ENCODE results near the gene CCDC40. TPM values are rescaled to one million over a fixed set of nuclear protein-coding genes. Genes with fewer than 3 reads are reported as not detected.

Gene CCDC40
- total RNA-seq, 1 experiment from 2014 or later, result 9.9 TPM

- CTCF ChIA-PET, result interaction anchor here (2.2 kb wide), 1 partner anchor 62 kb away, joined by 8 read pairs; no protein-coding TSS in a partner anchor
- no TSS peak for BruUV-seq (replicated peaks)
- no peaks in the 10 kb centered on the region for H3K27me3 Mint-ChIP-seq (ENCODE audit: unreplicated experiment)
- TF ChIP-seq, protein P1, sequence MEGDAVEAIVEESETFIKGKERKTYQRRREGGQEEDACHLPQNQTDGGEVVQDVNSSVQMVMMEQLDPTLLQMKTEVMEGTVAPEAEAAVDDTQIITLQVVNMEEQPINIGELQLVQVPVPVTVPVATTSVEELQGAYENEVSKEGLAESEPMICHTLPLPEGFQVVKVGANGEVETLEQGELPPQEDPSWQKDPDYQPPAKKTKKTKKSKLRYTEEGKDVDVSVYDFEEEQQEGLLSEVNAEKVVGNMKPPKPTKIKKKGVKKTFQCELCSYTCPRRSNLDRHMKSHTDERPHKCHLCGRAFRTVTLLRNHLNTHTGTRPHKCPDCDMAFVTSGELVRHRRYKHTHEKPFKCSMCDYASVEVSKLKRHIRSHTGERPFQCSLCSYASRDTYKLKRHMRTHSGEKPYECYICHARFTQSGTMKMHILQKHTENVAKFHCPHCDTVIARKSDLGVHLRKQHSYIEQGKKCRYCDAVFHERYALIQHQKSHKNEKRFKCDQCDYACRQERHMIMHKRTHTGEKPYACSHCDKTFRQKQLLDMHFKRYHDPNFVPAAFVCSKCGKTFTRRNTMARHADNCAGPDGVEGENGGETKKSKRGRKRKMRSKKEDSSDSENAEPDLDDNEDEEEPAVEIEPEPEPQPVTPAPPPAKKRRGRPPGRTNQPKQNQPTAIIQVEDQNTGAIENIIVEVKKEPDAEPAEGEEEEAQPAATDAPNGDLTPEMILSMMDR (IDR thresholded peaks at IDR 0.05; ENCODE audit: unreplicated experiment), result no peak
- peaks cover 5% of the 10 kb centered on the region for H3K36me3 Mint-ChIP-seq (ENCODE audit: insufficient read depth, unreplicated experiment)
- H3K27ac Mint-ChIP-seq (ENCODE audit: unreplicated experiment), result no peak overlapping the region
- H3K9me3 Mint-ChIP-seq (ENCODE audit: low read depth, unreplicated experiment), result no peaks in the 10 kb centered on the region
- DNase-seq, result no peak
- no peak overlapping the region for H3K4me3 Mint-ChIP-seq (ENCODE audit: low read depth, unreplicated experiment)
- peaks cover 22% of the 10 kb centered on the region for H3K4me1 Mint-ChIP-seq (ENCODE audit: low read depth, unreplicated experiment)
- intact Hi-C loops (cut with micrococcal nuclease; ENCODE audit: unreplicated experiment), result no loop called here
These were observed 34.1 kb downstream of the CCDC40 start for GRCh38 chr17:80070375-80071115.

DNA sequence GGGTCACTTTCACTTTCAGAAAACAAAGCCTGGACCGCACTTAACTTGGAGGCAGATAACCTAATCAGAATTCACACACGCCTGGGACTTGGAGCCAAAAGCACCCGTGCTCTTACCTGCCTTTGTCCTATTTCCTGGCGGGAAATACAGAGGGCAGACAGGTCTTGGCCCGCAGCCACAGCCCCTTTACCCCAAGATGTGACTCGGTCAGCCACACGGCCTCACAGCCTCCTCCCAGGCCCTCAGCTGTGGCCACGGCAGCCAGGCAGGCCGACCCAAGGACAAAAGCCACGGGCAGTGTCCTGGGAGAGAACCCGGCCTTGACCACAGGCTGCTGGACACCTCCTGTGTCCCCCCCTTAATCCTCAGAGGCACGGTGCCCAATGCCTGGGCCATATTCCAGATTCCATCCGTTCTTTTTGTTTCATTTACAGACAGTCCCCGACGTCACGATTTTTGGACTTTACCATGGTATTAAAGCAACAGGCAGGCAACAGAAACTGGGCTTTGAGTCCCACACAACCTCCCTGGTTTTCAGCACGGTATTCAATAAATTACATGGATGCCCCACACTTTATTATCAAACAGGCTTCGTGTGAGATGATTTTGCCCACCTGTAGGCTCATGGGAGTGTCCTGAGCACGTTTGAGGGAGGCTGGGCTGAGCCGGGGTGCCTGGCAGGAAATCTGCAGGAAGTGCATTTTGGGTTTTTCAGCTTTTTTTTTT lies 34.8 kb downstream of the CCDC40 start:
- no peak for DNase-seq
- Mint-ChIP-seq H3K9me3 (ENCODE audit: low read depth, unreplicated experiment) (no peaks in the 10 kb centered on the region), H3K27ac (ENCODE audit: unreplicated experiment) (no peak overlapping the region), H3K36me3 (ENCODE audit: insufficient read depth, unreplicated experiment) (peaks cover 5% of the 10 kb centered on the region), H3K4me3 (ENCODE audit: low read depth, unreplicated experiment) (no peak overlapping the region), H3K4me1 (ENCODE audit: low read depth, unreplicated experiment) (peaks cover 22% of the 10 kb centered on the region), H3K27me3 (ENCODE audit: unreplicated experiment) (no peaks in the 10 kb centered on the region)
- CTCF ChIA-PET, result interaction anchor here (0.6 kb wide), 1 partner anchor 38 kb away, joined by 3 read pairs; no protein-coding TSS in a partner anchor
- BruUV-seq (replicated peaks), result no TSS peak
- intact Hi-C loops (cut with micrococcal nuclease; ENCODE audit: unreplicated experiment), result no loop called here
- TF ChIP-seq, protein P1 (IDR thresholded peaks at IDR 0.05; ENCODE audit: unreplicated experiment), result no peak

DNA sequence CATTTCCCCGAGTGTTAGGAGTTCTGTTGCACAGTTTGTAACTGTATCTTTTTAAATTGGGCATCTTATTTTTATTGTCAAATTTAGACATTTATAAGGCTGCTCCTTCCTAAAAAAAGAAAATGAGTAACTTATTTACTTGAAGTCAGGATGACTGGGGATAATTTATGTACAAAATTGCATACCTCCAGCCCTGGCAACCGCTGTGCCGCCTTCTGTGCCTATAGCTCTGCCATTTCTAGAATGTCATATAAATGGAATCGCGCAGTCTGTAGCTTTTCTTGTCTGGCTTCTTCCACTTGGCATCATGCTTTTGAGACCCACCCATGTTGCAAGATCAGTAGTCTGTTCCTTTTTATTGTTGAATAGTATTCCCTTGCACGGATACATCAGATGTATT lies 36.0 kb downstream of the CCDC40 start:
- CTCF ChIA-PET, result no interaction called here
- Mint-ChIP-seq H3K27me3 (ENCODE audit: unreplicated experiment) (no peaks in the 10 kb centered on the region), H3K4me1 (ENCODE audit: low read depth, unreplicated experiment) (peaks cover 22% of the 10 kb centered on the region), H3K9me3 (ENCODE audit: low read depth, unreplicated experiment) (no peaks in the 10 kb centered on the region), H3K4me3 (ENCODE audit: low read depth, unreplicated experiment) (no peak overlapping the region), H3K27ac (ENCODE audit: unreplicated experiment) (no peak overlapping the region), H3K36me3 (ENCODE audit: insufficient read depth, unreplicated experiment) (peaks cover 5% of the 10 kb centered on the region)
- DNase-seq, result no peak
- no TSS peak for BruUV-seq (replicated peaks)
- intact Hi-C loops (cut with micrococcal nuclease; ENCODE audit: unreplicated experiment), result no loop called here
- TF ChIP-seq, protein P1 (IDR thresholded peaks at IDR 0.05; ENCODE audit: unreplicated experiment), result no peak

GRCh38 chr17:80080081-80080480 lies 43.6 kb downstream of the CCDC40 start:
- H3K4me3 Mint-ChIP-seq (ENCODE audit: low read depth, unreplicated experiment), result no peak overlapping the region
- H3K9me3 Mint-ChIP-seq (ENCODE audit: low read depth, unreplicated experiment), result no peaks in the 10 kb centered on the region
- H3K27me3 Mint-ChIP-seq (ENCODE audit: unreplicated experiment), result peaks cover 15% of the 10 kb centered on the region
- DNase-seq, result no peak
- CTCF ChIA-PET, result no interaction called here
- no TSS peak for BruUV-seq (replicated peaks)
- intact Hi-C loops (cut with micrococcal nuclease; ENCODE audit: unreplicated experiment), result no loop called here
- H3K27ac Mint-ChIP-seq (ENCODE audit: unreplicated experiment), result no peak overlapping the region
- TF ChIP-seq, protein P1 (IDR thresholded peaks at IDR 0.05; ENCODE audit: unreplicated experiment), result no peak
- peaks cover 5% of the 10 kb centered on the region for H3K36me3 Mint-ChIP-seq (ENCODE audit: insufficient read depth, unreplicated experiment)
- no peaks in the 10 kb centered on the region for H3K4me1 Mint-ChIP-seq (ENCODE audit: low read depth, unreplicated experiment)

All from Calu3 (cell line).